SIG-M5 (cell line): Measurements from ENCODE around the gene DET1.
A peak's percentile ranks its signal among the peaks of the same experiment; 100 is the strongest.
"Not testable (repeated sequence)": the region's sequence is repeated elsewhere in the genome, so short reads cannot be mapped to it uniquely, and the experiment has no call there.

ENCODE experiments used
- DNase-seq: peaks from one replicate; lab custom pipeline; 2025; lab: John Stamatoyannopoulos, UW

The DET1 gene

DNA sequence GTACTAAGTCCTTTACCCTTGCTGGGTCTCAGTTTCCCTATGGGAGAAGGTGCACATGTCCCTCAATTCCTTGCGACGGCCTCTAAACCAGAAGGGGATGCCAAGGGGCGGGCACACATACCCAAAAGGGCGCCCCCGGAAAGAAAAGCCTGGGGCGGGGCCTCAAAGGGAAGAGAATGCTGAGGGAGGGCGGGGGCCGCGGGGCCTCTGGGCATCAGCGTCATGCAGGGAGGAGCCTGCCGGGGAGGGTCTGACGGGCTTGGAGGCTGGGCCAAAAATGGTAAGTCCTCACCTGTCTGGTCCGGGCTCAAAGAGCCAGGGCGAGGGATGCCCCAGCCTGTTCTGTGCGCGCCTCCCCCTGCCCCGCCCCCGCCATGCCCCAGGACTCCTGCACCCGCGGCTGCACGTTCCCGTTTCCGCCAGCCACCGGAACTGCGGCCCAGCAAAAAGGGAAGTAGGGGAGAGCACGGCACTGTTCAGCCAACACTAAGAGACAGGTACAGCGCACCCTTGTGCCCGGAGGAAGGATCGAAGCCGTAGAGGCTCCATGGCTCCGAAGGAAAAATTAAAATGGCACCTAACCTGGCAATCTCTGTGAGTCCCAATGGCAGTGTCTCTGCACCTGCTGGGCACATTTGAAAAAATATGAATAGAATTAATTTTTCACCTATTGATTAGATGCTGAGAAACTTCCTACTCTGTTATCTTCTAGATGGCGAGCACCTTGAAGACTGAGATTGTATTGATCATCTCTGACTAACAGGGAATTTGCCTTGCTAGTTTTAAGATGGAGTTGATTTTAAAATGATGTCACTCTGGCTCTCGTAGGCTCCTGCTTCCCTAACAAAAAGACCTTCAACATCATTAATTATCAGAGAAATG, at the start of gene DET1:
TSS of gene DET1 (minus strand) at position 434 of the 882 bp plus-strand sequence. CDS start 14,976 bp downstream, outside the sequence.
- DNase-seq: peak; percentile 96

DNA sequence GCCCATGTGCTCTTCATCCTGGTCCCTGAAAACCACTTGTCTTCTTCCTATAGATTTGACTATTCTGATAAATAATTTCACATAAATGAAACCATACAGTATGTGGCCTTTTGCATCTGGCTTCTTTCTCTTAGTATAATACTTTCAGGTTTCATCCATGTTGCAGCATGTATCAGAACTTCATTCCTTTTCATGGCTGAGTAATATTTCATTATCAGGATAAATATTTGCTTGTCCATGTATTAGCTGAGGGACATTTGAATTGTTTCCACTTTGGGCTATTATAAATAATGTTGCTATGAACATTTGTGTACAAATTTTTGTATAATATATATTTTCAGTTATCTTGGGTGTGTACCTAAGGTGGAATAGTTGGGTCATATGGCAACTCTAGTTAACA, 44.9 kb upstream of the DET1 start:
- no peak for DNase-seq

DNA sequence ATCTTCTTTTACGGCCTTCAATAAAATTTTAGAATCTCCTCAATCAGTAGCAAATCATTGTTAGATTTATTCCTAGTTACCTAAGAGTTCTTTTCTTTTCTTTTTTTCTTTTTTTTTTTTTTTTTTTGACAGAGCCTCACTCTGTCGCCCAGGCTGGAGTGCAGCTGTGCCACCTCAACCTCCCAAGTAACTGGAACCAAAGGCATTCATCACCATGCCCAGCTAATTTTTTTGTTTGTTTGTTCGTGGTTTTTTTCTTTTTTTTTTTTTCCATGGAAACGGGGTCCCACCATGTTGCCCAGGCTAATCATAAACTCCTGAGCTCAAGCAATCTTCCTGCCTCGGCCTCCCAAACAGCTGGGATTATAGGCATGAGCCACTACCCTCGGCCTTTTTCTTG, 44.3 kb upstream of the DET1 start:
- DNase-seq: no peak

DNA sequence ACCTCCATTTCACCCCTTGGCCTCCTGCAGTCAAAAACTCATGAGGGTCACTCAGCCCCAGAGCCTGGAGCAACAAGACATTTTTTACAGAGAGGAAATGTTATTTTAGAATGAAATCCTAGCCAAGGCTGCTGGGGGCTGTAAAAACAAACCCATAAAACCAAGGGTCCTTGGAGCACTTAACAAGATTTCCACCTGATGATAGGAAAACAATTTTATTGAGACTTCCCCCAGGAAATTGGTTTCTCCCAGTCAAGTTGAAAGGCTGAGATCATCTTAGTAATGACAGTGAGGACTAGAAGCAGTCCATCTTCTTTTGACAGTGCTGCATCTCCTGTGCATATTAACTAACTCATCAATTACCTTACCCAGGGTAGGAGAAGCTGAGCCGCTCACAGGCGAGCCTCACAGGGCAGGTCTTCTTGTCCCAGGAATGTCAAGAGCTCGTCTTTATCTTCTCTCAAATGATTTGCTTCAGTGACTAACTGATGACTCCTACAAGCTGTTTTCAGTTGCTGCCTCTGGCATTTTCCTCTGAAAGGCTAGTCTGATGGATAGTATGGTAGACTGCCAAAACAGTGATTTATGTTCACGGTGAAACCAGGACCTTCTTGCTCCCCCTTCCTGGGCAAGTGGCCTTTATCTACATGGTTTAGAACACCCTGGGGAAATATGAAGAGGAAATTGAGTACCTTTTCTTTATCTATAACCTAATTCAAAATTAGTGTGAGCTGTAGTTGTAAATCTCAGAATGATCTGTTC, 40.1 kb upstream of the DET1 start:
- DNase-seq: no peak

DNA sequence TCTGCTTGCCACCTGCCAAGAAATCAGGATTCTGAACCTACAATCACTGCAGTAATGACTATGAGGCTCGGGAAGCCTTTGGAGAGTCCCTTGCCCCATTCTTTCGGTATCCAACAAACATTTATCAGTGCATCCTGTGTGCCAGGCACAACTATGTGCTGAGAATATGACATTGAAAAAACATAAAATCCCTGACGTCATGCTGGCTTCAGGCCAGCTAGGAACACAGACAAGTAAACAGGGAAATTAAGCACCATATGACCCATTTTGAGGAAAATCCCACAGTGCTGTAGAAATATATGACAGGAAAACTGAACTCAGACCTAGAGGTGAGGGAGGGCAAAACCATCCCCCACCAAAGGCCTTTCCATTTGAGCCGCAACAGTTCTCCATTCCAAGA, 34.1 kb upstream of the DET1 start:
- DNase-seq: no peak

DNA sequence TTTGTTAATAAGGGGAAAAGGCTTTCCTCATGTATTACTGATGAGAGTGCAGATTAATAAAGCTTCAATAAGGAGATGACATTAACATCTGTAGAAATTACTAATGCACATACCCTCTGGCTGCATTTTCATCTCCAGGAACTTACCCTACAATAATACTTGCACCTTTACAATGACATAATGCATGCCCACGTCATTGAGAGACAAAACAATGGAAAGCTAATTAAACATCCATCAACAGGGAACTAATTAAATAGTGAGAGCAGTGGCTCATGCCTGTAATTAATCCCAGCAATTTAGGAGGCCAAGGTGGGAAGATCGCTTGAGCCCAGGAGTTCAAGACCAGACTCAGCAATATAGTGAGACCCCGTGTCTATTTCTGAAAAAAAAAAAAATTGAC, 32.8 kb upstream of the DET1 start:
- DNase-seq: no peak

DNA sequence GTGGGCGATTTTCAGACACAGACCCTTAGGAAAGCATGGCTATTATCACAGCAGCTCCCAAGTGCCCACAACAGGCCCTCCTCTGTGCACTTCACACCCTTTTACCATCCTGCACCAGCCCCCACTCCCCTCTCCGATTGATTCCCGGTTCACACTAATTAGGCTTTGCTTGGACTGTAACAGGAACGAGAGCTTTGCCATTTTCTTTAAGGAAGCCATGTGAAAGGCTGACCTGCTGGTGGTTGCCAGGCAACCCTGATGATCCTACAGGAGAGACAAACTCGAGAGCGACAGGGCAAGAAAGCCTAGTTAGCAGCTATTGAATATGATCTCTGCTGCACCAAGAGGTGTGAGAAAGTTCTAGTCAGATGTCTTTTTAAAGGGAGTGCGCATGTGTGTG, 28.2 kb upstream of the DET1 start:
- DNase-seq: no peak

DNA sequence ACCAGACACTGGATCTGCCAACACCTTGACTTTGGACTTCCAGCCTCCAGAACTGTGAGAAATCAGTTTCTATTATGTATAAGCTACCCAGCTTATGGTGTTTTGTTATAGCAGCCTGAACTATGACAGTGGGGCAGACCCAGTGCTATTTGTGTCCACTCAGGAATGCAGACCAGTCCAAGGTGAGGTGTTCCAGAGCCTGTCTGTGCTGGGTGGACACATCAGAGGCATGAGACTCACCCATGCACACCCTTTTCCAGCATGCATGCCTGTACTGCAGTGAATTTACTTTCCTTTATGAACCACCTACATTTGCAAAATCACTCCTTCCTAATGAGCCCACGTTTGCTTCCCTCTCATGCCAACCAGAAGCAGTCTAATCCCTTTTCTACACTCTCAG, 27.6 kb upstream of the DET1 start:
- no peak for DNase-seq

DNA sequence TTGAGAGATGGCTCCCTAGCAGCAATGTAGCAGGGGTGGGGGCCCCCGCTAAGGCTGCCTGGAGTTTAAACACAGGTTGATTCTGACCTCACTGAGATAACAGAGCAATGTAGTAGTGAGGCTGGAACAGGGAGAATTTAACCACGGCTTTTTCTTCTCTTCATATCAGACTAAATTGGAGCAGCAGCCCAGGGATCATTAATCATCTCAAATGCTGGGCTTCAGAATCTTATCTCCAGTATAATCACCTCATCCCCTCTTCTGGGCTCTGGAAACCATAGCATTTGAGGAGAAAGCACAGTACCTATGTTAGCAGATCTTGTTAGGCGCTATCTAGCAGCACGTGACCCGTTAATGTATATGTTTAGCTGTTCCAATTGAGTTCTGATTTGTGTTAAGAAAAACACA, 25.4 kb upstream of the DET1 start:
- no peak for DNase-seq

DNA sequence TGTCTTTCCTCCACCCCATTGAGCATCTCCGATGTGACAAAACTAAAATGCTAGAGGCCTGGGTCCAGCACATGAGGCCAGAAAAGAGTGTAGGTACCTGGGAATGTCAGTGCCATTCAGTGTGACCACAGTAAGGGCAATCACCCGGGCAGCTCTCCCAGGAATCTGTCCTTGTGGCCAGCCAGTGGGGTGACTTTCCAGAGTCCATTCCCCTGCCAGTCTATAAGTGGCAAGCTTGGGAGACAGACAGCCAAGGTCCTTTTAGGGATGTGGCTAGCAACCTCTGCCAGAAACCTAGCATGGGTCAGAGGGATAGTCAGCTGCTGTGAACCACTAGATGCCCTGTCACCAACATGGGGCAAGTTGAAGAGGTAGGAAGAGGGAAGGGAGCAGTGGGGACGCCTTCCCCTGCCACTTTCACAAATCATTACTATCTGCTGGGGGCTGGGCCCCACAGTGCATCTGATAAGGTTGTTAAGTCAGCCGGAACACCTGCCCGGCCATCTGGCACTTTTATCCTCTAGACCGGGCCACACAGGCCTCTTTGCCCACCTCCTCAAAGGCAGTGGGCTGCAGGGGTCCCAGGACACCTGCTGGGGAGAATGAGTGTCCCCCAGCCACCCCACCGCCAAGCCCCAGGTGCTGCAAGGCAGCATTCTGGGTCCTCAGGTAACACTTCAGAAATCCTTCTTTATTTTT, 24.8 kb upstream of the DET1 start:
- no peak for DNase-seq

DNA sequence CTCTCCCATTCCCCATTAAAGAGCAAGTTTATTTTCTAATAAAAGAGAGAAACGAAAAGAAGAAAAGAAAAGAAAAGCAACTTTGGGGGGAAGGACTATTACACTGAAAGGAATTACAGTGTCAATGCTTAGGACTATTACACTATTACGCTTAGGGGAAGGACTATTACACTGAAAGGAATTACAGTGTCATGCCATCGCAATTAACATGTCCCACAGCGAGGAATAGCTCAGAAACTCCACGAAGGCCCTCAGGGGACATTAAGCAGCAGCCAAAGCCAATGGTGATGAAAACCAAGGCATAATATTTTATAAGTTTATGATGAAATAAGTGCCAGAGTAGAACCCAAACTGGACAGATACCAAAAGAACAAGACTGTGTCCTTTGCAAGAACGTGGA, 22.1 kb upstream of the DET1 start:
- no peak for DNase-seq

DNA sequence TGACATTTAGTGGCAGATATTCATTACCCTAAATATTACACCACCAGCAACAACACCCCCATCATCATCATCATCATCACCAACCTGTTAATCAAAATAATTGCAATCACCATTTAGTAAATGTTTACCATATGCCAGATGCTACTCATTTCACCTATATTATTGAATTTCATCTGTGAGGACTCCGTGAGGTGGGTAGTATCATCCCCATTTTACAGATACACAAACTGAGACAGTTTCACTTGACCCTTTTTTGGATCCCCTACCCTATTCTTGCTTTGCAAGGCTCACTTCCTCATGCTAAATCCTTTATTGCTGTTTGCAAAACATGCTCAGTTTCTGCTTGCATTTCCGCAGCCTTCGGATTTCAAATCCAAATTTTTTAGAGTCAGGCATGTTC, 18.3 kb upstream of the DET1 start:
- no peak for DNase-seq

DNA sequence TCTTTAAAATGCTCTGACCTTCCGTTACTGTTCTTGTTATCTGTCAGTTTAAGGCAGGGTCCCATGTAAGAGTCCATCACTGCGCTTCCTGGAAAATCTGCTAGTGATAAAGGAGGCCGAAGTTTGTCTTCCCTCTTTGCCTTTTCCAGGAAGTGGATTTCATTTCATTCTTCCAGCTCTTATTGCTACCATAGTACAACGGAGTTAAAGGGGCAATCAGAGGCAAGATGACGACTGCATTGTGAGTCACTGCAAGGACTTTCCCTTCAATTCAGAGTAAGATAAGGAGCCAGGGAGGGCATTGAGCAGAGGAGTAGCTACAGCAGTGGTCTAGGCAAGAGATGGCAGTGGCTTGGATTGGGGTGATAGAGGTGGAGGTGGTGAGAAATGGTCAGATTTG, 17.2 kb upstream of the DET1 start:
- DNase-seq: no peak

DNA sequence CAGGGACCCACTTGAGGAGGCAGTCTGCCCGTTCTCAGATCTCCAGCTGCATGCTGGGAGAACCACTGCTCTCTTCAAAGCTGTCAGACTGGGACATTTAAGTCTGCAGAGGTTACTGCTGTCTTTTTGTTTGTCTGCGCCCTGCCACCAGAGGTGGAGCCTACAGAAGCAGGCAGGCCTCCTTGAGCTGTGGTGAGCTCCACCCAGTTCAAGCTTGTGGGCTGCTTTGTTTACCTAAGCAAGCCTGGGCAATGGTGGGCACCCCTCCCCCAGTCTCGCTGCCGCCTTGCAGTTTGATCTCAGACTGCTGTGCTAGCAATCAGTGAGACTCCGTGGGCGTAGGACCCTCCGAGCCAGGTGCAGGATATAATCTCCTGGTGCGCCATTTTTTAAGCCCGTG, 13.1 kb upstream of the DET1 start:
- not testable (repeated sequence) for DNase-seq

DNA sequence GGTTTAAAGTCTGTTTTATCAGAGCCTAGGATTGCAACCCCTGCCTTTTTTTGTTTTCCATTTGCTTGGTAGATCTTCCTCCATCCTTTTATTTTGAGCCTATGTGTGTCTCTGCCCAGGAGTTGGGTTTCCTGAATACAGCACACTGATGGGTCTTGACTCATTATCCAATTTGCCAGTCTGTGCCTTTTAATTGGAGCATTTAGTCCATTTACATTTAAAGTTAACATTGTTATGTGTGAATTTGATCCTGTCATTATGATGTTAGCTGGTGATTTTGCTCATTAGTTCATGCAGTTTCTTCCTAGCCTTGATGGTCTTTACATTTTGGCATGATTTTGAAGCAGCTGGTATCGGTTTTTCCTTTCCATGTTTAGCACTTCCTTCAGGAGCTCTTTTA, 11.5 kb upstream of the DET1 start:
- DNase-seq: not testable (repeated sequence)

DNA sequence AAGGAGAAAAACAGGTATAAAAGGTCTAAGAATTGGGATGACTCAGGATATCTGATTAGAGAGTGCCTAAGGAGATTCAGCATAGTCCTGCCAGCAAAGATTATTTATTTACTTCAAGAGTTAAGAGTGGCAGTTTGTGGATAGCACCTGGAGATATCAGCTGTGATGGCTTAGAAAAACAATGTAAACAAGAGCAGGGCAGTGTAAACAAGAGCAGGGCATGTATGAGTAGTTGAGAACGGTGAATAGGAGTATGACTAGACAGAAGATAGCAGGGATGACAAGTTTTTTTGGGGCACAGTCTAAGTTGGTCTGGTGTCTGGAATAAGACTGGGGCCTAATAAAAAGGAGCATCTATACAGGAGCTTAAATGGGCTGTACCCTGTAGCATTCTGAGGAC, 1.5 kb upstream of the DET1 start:
- DNase-seq: not testable (repeated sequence)

DNA sequence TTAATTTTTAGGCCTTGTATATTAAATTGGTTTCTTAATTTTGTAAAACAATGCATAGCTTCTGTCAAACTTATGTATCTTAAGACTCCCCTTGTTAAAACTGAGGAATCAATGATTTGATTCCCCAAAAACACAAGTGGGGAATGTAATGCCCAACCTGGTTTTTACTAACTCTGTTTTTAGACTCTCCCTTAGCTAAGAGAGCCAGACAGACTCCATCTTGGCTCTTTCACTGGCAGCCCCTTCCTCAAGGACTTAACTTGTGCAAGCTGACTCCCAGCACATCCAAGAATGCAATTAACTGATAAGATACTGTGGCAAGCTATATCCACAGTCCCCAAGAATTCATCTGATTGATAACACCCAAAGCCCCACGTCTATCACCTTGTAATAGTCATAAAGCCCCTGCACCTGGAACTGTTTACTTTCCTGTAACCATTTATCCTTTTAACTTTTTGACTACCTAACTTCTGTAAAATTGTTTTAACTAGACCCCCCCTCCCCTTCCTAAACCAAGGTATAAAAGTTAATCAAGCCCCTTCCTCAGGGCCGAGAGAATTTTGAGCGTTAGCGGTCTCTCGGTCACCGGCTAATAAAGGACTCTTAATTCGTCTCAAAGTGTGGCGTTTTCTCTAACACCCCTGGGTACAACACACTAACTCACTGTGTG, 768 bp downstream of the DET1 start:
- DNase-seq: not testable (repeated sequence)

DNA sequence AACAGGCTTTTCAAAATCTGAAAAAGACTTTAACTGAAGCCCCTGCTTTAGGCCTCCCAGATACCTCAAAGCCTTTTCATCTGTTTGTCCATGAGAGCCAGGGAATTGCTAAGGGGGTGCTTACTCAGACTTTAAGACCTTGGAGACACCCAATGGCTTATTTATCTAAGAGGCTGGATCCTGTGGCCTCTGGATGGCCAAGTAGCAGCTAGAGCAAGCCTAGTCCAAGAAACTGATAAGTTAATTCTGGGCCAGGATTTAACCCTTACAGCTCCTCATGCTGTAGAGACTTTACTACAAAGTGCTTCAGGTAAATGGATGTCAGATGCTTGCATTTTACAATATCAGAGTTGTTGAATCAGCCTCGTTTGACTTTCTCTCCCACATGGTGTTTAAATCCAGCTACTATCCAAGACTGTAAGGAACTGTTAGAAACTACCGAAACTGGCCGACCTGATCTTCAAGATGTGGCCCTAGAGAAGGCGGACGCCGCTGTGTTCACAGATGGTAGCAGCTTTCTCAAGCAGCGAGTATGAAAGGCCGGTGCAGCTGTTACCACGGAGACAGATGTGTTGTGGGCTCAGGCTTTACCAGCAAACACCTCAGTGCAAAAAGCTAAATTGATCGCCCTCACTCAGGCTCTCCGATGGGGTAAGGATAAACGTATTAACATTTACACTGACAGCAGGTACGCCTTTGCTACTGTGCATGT, 3.3 kb downstream of the DET1 start:
- no peak for DNase-seq

DNA sequence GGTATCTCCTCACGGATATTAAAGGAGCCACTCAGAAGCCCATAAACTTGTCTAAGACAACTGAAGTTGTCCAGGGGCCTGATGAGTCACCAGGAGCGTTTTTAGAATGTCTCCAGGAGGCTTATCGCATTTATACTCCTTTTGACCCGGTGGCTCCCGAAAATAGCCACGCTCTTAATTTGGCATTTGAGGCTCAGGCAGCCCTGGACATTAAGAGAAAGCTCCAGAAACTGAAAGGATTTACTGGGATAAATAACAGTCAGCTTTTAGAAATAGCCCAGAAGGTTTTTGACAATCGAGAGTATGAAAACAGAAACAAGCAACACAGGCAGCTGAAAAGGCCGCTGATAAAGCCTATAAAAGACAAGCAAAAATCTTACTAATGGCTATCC, 4.1 kb downstream of the DET1 start:
- no peak for DNase-seq

DNA sequence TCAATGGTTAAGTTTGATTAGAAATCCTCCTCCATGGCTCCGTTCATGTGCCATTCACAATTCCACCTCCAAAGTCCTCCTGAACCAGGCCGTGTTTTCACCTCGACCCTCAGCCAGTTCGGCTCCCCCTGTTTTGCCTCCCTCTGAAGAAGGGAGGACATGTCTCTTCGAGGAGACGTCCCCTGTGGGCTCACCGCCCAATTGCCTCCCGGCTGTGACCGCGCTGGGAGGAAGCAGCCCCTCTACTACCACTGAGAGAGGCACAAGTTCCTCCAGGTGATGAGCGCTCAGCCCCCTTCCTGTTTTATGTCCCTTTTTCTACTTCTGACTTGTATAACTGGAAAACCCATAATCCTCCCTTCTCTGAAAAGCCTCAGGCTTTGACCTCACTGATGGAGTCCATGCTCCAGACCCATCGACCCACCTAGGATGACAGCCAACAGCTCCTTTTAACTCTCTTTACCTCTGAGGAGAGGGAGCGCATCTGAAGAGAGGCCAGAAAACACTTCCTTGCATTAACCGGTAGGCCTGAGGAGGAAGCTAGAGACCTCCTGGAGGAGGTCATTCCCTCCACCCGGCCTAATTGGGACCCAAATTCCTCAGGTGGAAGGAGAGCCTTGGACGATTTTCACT, 4.7 kb downstream of the DET1 start:
- DNase-seq: no peak

DNA sequence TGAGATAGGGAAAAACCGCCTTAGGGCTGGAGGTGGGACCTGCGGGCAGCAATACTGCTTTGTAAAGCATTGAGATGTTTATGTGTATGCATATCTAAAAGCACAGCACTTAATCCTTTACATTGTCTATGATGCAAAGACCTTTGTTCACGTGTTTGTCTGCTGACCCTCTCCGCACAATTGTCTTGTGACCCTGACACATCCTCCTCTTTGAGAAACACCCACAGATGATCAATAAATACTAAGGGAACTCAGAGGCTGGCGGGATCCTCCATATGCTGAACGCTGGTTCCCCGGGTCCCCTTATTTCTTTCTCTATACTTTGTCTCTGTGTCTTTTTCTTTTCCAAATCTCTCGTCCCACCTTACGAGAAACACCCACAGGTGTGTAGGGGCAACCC, 5.4 kb downstream of the DET1 start:
- DNase-seq: not testable (repeated sequence)
